ENCODE results near the gene EPB41L4A. TPM values are rescaled to one million over a fixed set of nuclear protein-coding genes. Genes with fewer than 3 reads are reported as not detected.

The EPB41L4A gene
- total and polyA plus RNA-seq, 2 donors from 2014 or later = 10.2 to 39.0 TPM

DNA sequence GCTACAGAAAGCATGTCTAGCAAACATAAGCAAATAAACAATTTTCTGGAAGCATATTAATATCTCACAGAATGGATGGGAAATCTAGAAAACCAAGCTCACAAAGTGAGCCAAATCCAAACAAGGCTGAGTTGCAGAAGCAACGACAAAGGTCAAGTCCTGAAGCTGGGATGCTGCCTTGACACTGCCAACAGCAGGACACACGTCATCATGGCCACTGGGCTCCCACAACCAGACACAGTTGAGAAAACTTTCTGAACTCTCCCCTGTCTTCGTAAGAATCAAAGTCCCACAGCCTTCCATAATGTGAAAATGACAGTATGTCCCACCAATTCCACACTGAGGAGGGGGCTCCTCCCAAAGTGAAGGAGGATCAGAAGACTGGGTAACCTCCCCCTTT is 37.6 kb downstream of the EPB41L4A start:
- no peaks in the 10 kb centered on the region for H3K36me3 ChIP-seq (ENCODE audit: control insufficient read depth in 2 of 3, insufficient read depth in 3 of 3, low read length in 3 of 3)
- no peak for FAIRE-seq
- intact Hi-C loops (cut with DNase I) = no loop called here
- H3K4me1 ChIP-seq (ENCODE audit: control insufficient read depth in 2 of 3, insufficient read depth in 2 of 3, low read depth in 1 of 3, low read length in 3 of 3) = peaks cover 4 to 15% (median 6%) of the 10 kb centered on the region in 3 donors
- no peak for DNase-seq
- no peak overlapping the region for H3K4me3 ChIP-seq (ENCODE audit: low read length in 3 of 3)
- TF ChIP-seq CTCF (IDR thresholded peaks at IDR 0.05; ENCODE audit: borderline replicate concordance, extremely low read depth, insufficient read depth) = no peak
- no peak overlapping the region for H3K9ac ChIP-seq (ENCODE audit: low read length in 3 of 3)
- no peak overlapping the region for H3K27ac ChIP-seq (ENCODE audit: low read depth in 2 of 2, low read length in 2 of 2)
- no peaks in the 10 kb centered on the region for H3K27me3 ChIP-seq (ENCODE audit: control insufficient read depth, insufficient read depth, low read length)
- no peaks in the 10 kb centered on the region for H3K9me3 ChIP-seq (ENCODE audit: control insufficient read depth in 2 of 3, insufficient read depth in 1 of 3, low read length in 3 of 3)

GRCh38 chr5:112379542-112380325 is 39.3 kb downstream of the EPB41L4A start:
- TF ChIP-seq CTCF (IDR thresholded peaks at IDR 0.05; ENCODE audit: borderline replicate concordance, extremely low read depth, insufficient read depth) = no peak
- peaks cover 4 to 15% (median 6%) of the 10 kb centered on the region in 3 donors for H3K4me1 ChIP-seq (ENCODE audit: control insufficient read depth in 2 of 3, insufficient read depth in 2 of 3, low read depth in 1 of 3, low read length in 3 of 3)
- H3K4me3 ChIP-seq (ENCODE audit: low read length in 3 of 3) = peak overlapping the region in 1 of 3 donors; percentile 23
- DNase-seq = peak in 2 of 5 donors; percentile 54 to 65
- intact Hi-C loops (cut with DNase I) = no loop called here
- peak overlapping the region; percentile 26 for H3K27ac ChIP-seq (ENCODE audit: low read depth in 2 of 2, low read length in 2 of 2)
- no peak overlapping the region for H3K9ac ChIP-seq (ENCODE audit: low read length in 3 of 3)
- no peaks in the 10 kb centered on the region for H3K9me3 ChIP-seq (ENCODE audit: control insufficient read depth in 2 of 3, insufficient read depth in 1 of 3, low read length in 3 of 3)
- no peaks in the 10 kb centered on the region for H3K27me3 ChIP-seq (ENCODE audit: control insufficient read depth, insufficient read depth, low read length)
- no peaks in the 10 kb centered on the region for H3K36me3 ChIP-seq (ENCODE audit: control insufficient read depth in 2 of 3, insufficient read depth in 3 of 3, low read length in 3 of 3)
- no peak for FAIRE-seq

- intact Hi-C loops (cut with DNase I) = no loop called here
- FAIRE-seq = no peak
- Histone ChIP-seq H3K36me3 (ENCODE audit: control insufficient read depth in 2 of 3, insufficient read depth in 3 of 3, low read length in 3 of 3) (no peaks in the 10 kb centered on the region), H3K9ac (ENCODE audit: low read length in 3 of 3) (no peak overlapping the region), H3K27me3 (ENCODE audit: control insufficient read depth, insufficient read depth, low read length) (no peaks in the 10 kb centered on the region), H3K27ac (ENCODE audit: low read depth in 2 of 2, low read length in 2 of 2) (no peak overlapping the region), H3K9me3 (ENCODE audit: control insufficient read depth in 2 of 3, insufficient read depth in 1 of 3, low read length in 3 of 3) (no peaks in the 10 kb centered on the region), H3K4me3 (ENCODE audit: low read length in 3 of 3) (no peak overlapping the region), H3K4me1 (ENCODE audit: control insufficient read depth in 2 of 3, insufficient read depth in 2 of 3, low read depth in 1 of 3, low read length in 3 of 3) (peaks cover 4 to 20% (median 5%) of the 10 kb centered on the region in 3 donors)
- TF ChIP-seq CTCF (IDR thresholded peaks at IDR 0.05; ENCODE audit: borderline replicate concordance, extremely low read depth, insufficient read depth) = no peak
- no peak for DNase-seq
Observed at GRCh38 chr5:112374818-112375217, 44.3 kb downstream of the EPB41L4A start.
